Measurements from ENCODE around the gene HSD17B14.
A peak's percentile ranks its signal among the peaks of the same experiment; 100 is the strongest.
"Not testable (repeated sequence)": the region's sequence is repeated elsewhere in the genome, so short reads cannot be mapped to it uniquely, and the experiment has no call there.

The HSD17B14 gene

GRCh38 chr19:48874303-48875135 lies 38.2 kb upstream of the HSD17B14 start:
- Histone ChIP-seq H3K9ac (peak overlapping the region; percentile 99), H3K36me3 (peaks cover 46% of the 10 kb centered on the region), H3K27ac (peak overlapping the region; percentile 97), H3K4me3 (peak overlapping the region; percentile 96), H3K4me1 (peaks cover 63% of the 10 kb centered on the region), H3K9me3 (0 out of 2 replicates have a peak, but pooled peaks cover 4% of the 10 kb centered on the region), H3K27me3 (no peaks in the 10 kb centered on the region), H4K20me1 (peaks cover 40% of the 10 kb centered on the region), H3K4me2 (peak overlapping the region; percentile 100)
- no peak for TF ChIP-seq Cebpa-rat (IDR thresholded peaks at IDR 0.05)

- H3K4me2 ChIP-seq, result peak overlapping the region; percentile 100
- no peak for TF ChIP-seq Cebpa-rat (IDR thresholded peaks at IDR 0.05)
- H3K36me3 ChIP-seq, result peaks cover 37% of the 10 kb centered on the region
- H3K9me3 ChIP-seq, result 0 out of 2 replicates have a peak, but pooled peaks cover 4% of the 10 kb centered on the region
- no peaks in the 10 kb centered on the region for H3K27me3 ChIP-seq
- peak overlapping the region; percentile 96 for H3K4me3 ChIP-seq
- peak overlapping the region; percentile 99 for H3K9ac ChIP-seq
- H4K20me1 ChIP-seq, result peaks cover 40% of the 10 kb centered on the region
- peak overlapping the region; percentile 97 for H3K27ac ChIP-seq
- peaks cover 70% of the 10 kb centered on the region for H3K4me1 ChIP-seq
Observed at GRCh38 chr19:48873476-48874302, 37.4 kb upstream of the HSD17B14 start.

- H3K4me2 ChIP-seq, result peak overlapping the region; percentile 100
- peak overlapping the region; percentile 96 for H3K4me3 ChIP-seq
- H3K27me3 ChIP-seq, result no peaks in the 10 kb centered on the region
- peaks cover 30% of the 10 kb centered on the region for H3K36me3 ChIP-seq
- H3K9me3 ChIP-seq, result 0 out of 2 replicates have a peak, but pooled peaks cover 4% of the 10 kb centered on the region
- TF ChIP-seq Cebpa-rat (IDR thresholded peaks at IDR 0.05), result no peak
- peak overlapping the region; percentile 97 for H3K27ac ChIP-seq
- H3K9ac ChIP-seq, result peak overlapping the region; percentile 99
- peaks cover 74% of the 10 kb centered on the region for H3K4me1 ChIP-seq
- H4K20me1 ChIP-seq, result peaks cover 40% of the 10 kb centered on the region
Observed at GRCh38 chr19:48872884-48873475, 36.7 kb upstream of the HSD17B14 start.

- Histone ChIP-seq H3K27ac (peak within 1 kb of the TSS; percentile 97), H4K20me1 (peaks cover 40% of the 10 kb centered on the region), H3K4me1 (peaks cover 74% of the 10 kb centered on the region), H3K27me3 (no peaks in the 10 kb centered on the region), H3K4me3 (peak within 1 kb of the TSS; percentile 96), H3K4me2 (peak within 1 kb of the TSS; percentile 100), H3K9me3 (no peaks in the 10 kb centered on the region), H3K9ac (peak within 1 kb of the TSS; percentile 99), H3K36me3 (peaks cover 24% of the 10 kb centered on the region)
- TF ChIP-seq Cebpa-rat (IDR thresholded peaks at IDR 0.05), result no peak
Observed at GRCh38 chr19:48872182-48872883, 36.0 kb upstream of the HSD17B14 start, which contains the start of gene PPP1R15A. Gene PPP1R15A (plus strand): TSS chr19:48872421. CDS start chr19:48873234, 813 bp downstream.

DNA sequence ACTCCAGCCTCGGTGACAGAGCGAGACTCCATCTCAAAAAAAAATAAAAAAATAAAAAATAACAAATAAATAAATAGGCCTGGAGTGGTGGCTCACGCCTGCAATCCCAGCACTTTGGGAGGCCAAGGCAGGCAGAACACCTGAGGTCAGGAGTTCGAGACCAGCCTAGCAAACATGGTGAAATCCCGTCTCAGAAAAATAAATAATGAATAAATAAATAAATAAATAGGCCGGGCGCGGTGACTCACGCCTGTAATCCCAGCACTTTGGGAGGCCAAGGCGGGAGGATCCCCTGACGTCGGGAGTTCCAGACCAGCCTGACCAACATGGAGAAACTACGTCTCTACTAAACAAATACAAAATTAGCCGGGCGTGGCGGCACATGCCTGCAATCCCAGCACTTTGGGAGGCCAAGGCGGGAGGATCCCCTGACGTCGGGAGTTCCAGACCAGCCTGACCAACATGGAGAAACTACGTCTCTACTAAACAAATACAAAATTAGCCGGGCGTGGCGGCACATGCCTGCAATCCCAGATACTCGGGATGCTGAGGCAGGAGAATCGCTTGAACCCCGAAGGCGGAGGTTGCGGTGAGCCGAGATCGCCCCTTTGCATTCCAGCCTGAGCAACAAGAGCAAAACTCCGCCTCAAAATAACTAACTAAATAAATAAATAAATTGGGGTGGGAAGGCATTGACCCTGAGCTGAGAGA lies 35.3 kb upstream of the HSD17B14 start:
- peaks cover 74% of the 10 kb centered on the region for H3K4me1 ChIP-seq
- H3K36me3 ChIP-seq, result peaks cover 22% of the 10 kb centered on the region
- H3K4me3 ChIP-seq, result peak overlapping the region; percentile 96; the same call in 1 of the 2 replicates
- H3K27me3 ChIP-seq, H3K9ac ChIP-seq, H3K9me3 ChIP-seq: not testable (repeated sequence)
- 0 out of 2 replicates have a peak overlapping the region, but pooled peaks have one; percentile 26 for H3K27ac ChIP-seq
- H4K20me1 ChIP-seq, result peaks cover 40% of the 10 kb centered on the region
- H3K4me2 ChIP-seq, result peak overlapping the region; percentile 100

DNA sequence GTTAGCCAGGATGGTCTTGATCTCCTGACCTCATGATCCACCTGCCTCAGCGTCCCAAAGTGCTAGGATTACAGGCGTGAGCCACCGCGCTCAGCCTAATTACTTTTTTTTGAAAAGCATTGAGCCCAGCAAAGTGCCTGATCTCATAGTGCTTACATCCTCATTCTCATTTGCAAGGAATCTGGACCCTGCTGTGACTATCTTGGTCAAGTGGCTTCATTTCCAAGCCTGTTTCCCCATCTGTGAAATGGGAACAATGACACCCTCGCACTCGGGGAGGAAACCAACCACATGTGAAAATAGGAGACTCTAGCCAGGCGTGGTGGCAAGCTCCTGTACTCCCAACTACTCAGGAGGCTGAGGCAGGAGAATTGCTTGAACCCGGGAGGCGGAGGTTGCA lies 33.8 kb upstream of the HSD17B14 start:
- Histone ChIP-seq H3K27ac (no peak overlapping the region), H3K36me3 (peaks cover 17% of the 10 kb centered on the region)

GRCh38 chr19:48868114-48868886 lies 32.0 kb upstream of the HSD17B14 start, which contains the start of gene PLEKHA4:
Gene PLEKHA4 (minus strand): TSS chr19:48868617. CDS start chr19:48867620, 997 bp downstream.
- H3K4me1 ChIP-seq, result peaks cover 55% of the 10 kb centered on the region
- peak within 1 kb of the TSS; percentile 47 for H3K9ac ChIP-seq
- H3K4me3 ChIP-seq, result no peak within 1 kb of the TSS
- H3K9me3 ChIP-seq, result no peaks in the 10 kb centered on the region
- no peak for TF ChIP-seq Cebpa-rat (IDR thresholded peaks at IDR 0.05)
- 0 out of 2 replicates have a peak, but pooled peaks cover 2% of the 10 kb centered on the region for H3K36me3 ChIP-seq
- H4K20me1 ChIP-seq, result peaks cover 10% of the 10 kb centered on the region
- H3K27me3 ChIP-seq, result no peaks in the 10 kb centered on the region
- H3K27ac ChIP-seq, result peak within 1 kb of the TSS; percentile 72
- peak within 1 kb of the TSS; percentile 71 for H3K4me2 ChIP-seq

More for the DNA sequence above, 33.8 kb upstream of the HSD17B14 start:
- Histone ChIP-seq H3K9me3 (no peaks in the 10 kb centered on the region), H3K4me1 (peaks cover 72% of the 10 kb centered on the region), H3K27me3 (no peaks in the 10 kb centered on the region), H3K9ac (no peak overlapping the region), H3K4me2 (no peak overlapping the region), H4K20me1 (peaks cover 27% of the 10 kb centered on the region), H3K4me3 (no peak overlapping the region)
- no peak for TF ChIP-seq Cebpa-rat (IDR thresholded peaks at IDR 0.05)

DNA sequence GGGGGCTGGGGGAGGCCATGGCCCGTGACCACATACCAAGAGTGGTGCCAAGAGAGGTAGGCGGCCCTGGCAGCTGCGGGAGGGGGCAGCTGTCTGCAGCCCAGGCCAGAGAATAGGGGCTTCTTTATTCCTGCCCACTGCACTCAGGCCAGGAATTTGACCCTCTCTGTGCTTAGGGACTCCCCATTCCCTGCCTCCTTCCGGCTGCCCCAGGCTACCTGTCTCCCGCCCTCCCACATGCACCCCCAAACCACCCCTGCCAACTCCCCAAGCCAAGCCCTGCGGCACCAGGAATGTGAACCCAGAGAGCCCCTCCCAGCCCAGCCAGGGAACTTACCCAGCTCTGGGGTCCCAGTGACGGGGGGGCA lies 31.4 kb upstream of the HSD17B14 start:
- Histone ChIP-seq H3K4me1 (peaks cover 51% of the 10 kb centered on the region), H3K4me2 (peak overlapping the region; percentile 71), H3K4me3 (no peak overlapping the region), H3K36me3 (no peaks in the 10 kb centered on the region), H3K9ac (0 out of 2 replicates have a peak overlapping the region, but pooled peaks have one; percentile 47), H4K20me1 (peaks cover 4% of the 10 kb centered on the region; the same call in 1 of the 2 replicates), H3K27me3 (no peaks in the 10 kb centered on the region), H3K9me3 (no peaks in the 10 kb centered on the region), H3K27ac (peak overlapping the region; percentile 72)
- TF ChIP-seq Cebpa-rat (IDR thresholded peaks at IDR 0.05), result no peak
